Stimulated activated CD4-positive, alpha-beta T cell treated with anti-CD3 and anti-CD28 coated beads, Interleukin-4, amount 100 ng/mL, for 48 hours (primary cell): ENCODE results near the gene EPHA8.

ENCODE experiments used
- DNase-seq, 2 donors: peaks; one replicate each; pipeline ENCODE4 v3.0.0-alpha.2; 2020; ENCODE audit warnings: low read depth in 2 of 2

Gene EPHA8

DNA sequence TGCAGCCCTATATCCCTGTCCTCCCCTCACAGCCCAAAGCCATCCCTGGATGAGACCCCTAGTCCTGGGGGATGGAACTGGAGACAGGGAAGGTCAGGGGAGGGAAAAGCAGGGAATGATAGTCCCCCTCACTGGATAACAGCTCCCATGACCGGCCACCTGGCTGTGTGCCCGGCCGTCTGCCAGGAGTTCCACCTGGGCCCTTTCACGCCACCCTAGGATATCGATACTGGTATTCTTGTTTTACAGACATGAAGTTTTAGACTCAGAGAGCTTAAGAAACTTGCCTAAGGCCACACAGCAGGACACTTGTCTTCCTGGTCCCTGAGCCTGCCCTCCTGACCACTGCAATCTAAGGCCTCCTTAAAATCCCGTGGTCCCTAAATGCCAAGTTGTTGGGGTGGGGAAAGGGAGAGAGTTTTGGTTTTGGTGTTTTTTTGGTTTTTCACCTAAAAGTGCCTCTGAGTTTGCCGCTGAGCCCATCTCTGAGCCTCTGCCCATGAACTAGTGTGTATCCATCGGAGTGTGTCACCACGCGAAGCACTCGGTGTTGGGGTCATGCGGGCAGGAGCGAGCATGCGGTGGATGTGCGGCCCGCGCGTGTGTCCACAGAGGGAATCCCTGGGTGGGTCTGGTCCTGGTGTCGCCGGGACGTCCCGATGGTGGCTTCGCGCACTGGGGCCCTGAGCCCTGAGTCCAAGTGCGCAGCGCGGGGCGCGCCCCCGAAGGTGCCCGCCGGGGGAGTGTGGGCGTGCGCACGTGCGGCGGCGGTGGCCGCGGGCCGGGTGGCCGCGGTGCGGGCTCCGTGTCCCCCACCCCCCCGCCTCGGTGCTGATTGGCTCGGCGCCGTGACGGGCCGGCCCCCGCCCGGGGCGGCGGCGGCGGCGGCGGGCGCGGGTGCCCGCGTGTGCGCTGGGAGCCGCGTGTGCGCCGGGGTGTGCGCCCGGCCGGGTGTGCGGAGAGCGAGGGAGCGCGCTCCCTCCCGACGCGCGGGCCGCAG is at the start of gene EPHA8:
Gene EPHA8 (plus strand): TSS at position 906 of the 1,000 bp plus-strand sequence. CDS start 147 bp downstream, outside the sequence.
- no peak for DNase-seq

DNA sequence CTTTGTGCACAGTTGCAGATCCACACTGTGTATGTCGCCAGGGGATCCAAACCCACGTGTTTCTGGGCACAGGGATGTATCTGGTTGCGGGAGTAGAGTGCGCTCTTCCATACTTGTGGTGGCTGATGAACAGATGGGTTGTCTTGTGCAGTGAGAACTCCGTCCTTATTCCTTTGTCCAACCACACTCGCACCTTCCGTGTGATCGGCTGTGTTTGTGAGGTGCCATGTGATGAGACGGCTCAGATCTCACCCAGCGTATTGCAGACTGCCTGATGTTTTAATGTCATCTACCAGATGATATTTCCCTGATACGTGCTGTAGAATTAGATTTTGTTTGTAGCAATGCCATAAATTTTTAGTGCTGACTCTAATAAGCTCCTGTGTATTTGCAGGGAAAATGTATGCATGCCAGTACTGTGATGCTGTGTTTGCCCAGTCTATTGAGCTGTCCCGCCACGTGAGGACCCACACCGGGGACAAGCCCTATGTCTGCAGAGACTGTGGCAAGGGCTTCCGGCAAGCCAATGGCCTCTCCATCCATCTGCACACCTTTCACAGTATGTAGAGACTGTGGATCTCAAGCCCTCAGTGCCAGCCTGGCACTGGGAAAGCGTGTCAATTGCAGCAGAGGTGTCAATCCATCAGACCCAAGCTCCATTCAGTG is 46.2 kb upstream of the EPHA8 start:
- DNase-seq: no peak

DNA sequence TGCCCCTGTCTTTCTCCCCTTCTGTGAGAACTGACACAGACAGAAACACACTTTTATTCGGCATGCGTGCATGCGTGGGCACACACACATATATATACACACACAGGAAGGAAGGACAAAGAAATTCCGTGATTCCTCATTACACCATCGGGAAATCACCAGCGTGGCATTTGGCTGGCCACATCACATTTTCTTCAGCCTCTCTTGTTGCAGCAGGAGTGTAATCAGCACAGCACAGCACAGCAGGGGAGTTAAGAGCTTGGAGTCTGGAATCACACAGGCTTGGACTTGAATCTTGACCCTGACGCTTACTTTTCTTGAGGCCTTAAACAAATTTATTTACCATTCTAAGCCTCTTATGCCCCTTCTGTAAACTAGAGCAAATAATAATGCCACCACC is 45.3 kb upstream of the EPHA8 start:
- DNase-seq: no peak

DNA sequence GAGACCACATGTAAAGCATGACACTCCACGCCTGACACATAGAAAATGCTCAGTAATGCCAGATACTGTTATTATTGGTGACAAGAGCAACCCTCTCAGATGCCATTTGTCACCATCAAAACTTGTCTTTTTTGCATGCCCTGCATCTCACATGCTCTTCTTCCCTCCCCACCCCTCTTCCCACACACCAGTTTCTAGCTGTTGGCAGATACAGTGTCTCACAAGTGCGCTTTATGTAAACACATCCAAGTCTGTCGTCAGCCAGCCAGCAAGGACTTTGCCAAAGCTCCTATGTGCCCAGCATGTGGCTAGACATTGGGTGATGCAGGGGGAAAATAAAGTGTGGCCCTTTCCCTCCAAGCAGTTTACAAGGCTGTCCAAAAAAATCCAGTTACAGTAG is 44.9 kb upstream of the EPHA8 start:
- DNase-seq: no peak

DNA sequence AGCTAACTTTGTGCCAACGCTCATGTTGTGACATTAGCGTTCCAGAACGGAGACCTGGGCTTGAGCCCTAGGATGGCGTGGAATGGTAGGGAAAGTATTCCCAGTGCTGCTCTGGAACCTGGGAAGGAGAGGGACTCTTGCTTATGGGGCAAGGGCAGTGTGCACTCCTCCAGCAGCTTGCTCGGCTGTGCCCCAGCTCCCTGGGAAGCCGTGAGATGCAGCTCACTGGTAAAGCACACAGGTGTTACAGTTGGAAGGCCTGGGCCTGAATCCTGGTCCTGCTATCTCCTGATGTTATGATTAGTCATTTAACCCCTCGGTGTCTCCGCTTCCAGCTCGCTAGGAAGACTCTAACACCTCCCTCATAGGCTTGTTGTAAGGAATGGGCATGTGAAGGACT is 42.4 kb upstream of the EPHA8 start:
- DNase-seq: no peak

DNA sequence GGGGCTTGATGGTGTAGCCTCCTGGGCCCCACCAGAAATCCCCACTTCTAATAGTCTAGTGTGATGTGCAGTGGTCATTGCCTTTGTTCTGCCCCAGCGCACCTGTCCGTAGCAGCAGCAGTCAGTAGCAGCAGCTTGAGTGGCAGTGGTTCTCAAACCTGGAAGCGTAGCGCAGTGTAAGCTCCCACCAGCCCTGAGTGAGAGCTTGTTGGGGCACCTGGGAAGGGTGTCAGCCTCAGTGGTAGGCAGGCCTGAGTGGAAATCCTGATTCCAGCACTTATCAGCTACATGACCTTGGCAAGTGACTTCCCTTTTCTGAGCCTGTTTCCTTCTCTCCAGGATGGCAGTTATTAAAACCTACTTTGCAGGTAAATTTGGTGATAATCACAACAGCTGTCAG is 41.6 kb upstream of the EPHA8 start:
- DNase-seq: no peak

DNA sequence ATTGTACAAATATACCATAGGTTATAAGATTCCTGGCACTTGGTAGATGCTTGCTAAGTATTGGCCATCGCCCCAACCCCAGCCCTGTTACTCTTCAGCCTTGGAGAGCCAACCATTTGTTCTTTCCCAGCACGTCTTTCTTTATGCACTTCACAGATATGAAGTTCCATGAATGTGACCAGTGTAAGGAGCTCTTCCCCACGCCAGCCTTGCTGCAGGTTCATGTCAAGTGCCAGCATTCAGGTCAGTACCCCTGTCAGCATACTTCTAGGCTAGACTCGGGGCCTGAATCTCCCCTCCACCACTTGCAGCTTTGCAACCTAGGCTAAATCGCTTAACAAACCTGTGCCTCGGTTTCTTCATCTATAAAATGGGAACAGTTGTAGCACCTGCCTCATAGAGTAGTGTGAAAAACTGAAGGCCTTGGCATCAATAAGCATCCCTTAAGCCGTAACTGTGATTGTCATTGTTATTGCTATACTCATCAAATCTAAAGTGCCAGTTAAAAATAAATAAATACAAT is 41.0 kb upstream of the EPHA8 start:
- no peak for DNase-seq

DNA sequence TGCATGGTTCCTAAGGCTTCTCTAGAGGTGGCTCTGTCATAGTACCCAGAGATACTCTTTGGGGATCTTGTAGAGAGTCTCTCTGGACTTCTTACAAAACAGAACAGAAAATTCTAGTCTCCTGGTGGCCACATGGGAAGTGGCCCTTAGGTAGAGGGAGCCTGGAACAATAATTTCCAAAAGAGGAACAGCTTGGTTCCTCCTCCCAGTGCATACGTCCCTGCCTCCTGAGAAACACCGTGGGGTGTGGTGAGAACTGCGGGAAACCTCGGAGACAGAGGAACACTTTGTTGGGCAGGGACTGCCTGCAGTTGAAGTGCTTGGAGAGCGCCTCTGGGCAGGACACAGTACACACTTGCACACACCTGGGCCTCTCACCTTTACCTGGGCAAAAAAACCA is 38.8 kb upstream of the EPHA8 start:
- no peak for DNase-seq

DNA sequence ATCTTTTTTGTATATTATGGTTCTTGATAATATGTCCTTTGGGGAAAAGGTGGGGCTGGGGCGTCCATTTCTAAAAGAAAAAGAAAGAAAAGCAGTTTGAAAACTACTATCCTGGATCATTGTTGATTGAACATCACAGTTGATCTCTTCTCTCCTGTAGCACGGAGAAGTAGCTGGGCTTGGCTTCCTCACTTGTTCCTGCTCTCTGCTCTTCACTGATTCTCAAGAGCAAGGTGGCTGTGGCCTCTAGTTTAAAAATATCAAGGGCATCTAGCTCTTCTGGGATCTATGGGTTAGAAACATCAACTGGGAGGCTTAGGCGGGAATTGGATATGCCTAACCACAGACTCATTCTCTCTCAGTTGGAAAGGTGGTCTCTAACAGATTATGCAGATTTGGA is 38.1 kb upstream of the EPHA8 start:
- DNase-seq: no peak

DNA sequence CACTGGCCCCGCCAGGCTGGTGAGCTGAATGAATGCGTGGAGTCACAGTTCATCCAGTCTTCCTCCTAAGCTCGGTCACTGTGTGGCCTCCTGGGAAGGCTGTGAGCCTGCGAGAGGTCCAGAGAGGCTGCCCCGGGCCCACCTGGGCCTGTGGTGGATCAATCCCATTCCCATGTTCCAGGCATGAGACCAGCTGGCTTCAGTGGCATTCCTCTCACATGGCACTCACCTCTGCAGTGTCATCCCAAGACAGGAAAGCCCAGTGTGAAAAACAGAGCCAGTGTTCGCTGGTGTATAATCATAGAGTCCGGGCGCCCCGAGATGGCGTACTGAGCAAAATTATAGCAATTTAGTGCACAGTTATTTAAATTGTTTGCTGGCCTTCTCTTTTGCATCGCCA is 37.6 kb upstream of the EPHA8 start:
- no peak for DNase-seq

DNA sequence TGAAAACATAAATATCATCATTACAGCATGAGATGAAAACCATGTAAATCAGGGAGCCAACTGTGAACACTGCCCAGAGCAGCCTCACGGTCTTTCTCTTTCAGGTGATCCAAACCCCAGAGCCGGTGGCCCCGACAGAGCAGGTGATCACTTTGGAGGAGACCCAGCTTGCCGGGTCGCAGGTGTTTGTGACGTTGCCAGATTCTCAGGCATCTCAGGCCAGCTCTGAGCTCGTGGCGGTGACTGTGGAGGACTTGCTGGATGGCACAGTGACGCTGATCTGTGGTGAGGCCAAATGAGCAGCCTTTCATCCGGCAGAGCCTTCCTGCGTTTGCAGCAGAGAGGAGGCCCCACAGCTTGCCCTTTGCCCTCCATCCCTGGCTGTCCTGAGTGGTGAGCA is 37.2 kb upstream of the EPHA8 start:
- no peak for DNase-seq

DNA sequence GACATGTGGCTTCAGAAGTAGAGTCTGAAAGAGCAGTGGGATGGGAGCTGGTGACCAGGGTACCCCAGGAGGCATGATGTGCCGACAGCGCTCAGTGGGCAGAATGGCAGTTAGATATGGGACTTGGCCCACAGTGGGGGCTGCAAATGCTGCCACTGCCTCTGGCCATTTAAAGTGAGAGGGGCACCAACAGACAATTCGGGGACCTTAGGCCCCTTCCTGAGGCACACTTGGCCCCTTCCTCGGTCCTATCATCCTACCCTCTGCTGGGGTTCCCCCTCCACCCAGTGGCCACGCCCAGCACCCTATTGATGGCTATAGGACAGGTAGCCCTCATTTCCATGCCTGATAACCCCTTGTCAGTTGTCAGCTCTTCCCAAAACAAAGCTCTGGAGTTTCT is 36.6 kb upstream of the EPHA8 start:
- DNase-seq: no peak

DNA sequence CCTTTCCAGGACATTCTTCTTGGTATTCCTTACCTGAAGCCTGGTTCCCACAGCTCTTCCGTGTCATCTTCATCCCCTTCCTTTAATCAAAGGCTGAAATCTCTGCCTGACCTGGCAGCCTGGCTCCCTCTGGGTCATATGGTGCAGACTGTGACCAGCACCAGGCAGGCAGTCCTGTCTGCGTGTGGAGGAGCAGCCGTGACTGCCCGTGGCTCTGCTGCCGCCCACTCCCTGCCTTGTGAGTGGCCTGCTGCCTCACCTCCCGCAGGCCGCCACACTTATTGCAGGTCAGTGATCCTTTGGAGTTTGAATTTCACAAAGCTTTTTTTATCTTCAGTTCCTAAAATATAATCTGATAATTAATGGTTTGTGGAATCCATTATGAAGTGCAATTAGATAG is 36.2 kb upstream of the EPHA8 start:
- no peak for DNase-seq

DNA sequence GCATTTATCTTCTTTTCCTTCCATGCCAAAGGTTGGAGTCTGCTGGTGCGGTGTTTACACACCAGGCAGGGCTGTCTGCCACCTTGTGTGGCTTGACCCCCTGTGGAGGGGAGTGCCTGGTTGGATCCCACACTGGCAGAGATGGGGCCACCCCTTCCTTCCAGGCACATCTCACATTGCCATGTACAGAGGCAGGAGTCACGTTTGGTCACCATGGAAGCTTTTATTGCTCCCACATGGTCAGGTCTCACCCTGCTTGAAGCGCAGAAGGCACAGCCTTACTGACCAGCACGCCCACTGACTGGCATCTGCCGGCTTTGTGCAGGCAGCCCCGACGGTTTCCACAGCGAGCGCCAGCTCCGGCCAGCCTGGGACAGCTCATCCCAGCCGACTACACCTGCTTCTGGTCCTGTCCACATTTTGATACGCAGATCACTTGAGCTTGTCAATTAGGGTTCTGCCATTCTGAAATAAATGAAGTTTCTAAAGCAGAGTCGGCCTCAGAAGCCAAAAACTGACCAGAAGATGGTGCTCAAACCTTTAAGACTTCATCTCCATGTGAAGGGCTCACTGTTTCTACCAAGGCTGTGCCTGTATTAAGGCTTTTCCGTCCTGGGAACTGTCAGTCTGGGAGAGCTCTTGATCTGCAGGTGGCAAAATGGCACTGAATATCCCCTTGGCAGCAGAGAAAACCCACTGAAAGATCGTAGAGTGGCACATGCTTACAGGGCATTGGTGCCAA is 35.6 kb upstream of the EPHA8 start:
- no peak for DNase-seq

DNA sequence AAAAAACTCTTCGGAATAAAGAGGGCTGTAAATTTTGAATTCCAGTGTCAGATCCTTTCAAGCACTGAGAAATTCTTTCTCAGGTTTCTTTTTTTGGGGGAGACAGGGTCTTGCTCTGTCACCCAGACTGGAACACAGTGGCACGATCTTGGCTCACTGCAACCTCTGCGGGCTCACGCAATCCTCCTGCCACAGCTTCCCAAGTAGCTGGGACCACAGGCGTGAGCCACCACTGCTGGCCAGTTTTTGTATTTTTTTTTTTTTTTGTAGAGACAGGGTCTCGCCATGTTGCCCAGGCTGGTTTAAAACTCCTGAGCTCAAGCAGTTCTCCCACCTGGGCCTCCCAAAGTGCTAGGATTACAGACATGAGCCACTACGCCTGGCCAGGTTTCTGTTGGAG is 34.8 kb upstream of the EPHA8 start:
- DNase-seq: no peak

DNA sequence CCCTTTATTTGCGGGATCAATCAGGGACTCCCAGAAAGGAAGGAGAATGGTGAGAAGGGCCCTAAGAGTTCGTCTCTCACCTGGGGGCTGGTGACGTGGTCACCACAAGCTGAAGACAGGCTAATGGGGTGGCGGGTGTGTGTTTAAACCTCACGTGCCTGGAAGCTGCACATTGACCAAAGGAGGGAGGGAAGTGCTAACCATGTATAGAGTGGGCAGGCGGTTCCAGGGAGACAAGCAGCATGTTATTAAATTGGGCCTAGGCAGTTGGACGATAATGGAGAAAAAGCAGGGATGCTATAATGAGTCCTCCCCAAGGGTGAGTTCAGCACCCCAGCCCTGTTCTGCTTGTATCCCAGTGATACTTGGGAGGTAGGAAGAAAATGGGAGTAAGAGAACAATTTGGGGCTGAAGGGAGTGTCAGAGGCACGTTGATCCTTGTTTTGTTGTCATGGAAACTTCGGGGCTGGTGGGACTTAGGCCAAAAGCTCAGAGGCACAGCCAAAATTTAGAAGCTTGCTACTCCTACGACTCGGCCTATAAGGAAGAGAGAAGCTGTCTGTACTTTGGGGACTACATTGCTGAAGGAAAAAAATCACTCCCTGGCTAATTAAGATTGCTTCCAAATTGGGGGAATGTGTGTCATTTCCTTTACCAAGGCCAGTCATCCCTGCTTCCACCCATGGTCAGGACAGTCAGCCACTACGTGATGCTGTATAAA is 33.2 kb upstream of the EPHA8 start:
- no peak for DNase-seq

DNA sequence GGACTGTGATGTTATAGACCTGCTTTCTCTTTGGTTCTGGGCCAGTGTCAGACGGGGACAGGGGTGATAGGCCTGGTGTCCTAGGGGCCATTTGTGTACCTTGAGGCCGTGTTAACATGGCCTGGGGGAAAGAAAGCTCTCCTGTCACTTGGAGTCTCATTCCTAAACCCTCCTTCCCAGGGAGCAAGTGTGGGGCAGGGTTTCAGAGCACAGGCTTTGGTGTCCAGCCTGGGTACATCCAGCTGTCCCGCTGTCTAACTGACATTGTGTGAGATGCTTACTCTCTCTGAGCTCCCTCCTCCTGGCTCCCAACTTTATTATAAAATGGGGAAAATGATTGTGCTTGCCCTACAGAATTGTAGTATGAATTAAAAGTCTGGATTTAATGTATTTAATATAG is 32.6 kb upstream of the EPHA8 start:
- DNase-seq: no peak

DNA sequence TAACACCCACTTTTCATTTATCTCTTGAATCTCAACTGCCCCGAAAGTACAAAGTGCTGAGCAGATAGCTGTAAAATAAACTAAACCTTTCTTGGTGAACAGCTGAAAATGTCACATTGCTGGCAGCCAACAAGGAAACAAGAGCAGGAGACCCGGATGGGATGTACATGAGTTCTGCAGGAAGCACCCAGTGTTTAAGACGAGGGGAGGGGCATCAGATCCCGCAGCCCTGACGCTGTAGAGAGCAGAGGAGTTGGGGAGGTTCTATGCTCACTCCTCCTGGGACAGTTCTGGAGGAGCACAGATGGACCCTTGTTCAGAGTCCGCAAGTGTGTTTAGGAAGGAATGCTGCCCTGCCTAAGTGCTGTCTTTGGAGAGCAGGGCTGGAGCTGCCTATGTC is 32.0 kb upstream of the EPHA8 start:
- DNase-seq: no peak

DNA sequence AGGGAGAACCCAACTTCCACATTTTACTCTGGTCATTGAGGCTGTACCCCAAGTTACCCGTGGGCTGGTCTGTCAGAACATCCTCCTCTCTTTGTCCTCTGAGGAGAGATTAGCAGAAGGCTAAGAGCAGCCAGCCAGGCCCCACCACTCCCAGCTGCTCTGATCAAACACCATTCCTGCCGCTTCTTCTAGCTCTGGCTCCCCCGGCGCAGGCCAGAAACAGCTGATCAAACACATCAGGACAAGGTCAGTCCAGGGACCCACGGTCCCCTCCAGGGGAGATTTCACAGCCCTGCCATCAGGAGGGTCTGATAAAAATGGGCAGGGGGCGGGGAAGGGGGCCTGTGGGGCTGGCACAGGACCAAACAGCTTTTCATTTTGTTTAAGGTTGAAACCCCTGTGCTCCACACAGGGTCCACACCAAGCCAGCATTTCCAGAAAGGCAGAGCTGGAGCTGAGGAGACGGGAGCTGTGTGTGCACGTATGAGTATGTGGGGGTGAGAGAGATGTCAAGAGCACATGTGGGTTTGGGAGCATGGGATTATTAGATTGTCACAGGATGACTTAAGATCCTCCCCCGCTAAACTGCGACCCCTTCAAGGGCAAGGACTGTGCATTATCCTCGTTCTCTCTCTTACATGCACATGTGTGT is 29.9 kb upstream of the EPHA8 start:
- DNase-seq: no peak

DNA sequence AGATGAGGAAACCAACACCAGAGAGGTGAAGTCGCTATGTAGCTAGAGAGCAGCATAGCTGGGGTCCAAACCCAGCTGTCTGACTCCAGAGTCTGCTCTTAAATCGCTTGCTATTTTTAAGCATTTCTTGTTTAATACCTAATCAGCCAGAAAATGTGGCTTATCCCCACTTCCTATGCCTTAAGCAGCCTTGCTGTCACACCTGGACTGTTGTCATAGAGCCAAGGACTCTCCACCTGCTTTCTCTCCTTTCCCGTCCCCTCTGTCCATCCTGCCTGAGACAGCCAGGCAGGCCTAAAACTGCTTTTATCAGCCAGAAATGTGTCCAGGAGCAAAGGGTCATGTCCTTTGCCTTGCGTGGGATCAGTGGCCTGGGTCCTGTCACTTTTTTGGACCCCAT is 28.3 kb upstream of the EPHA8 start:
- DNase-seq: no peak

DNA sequence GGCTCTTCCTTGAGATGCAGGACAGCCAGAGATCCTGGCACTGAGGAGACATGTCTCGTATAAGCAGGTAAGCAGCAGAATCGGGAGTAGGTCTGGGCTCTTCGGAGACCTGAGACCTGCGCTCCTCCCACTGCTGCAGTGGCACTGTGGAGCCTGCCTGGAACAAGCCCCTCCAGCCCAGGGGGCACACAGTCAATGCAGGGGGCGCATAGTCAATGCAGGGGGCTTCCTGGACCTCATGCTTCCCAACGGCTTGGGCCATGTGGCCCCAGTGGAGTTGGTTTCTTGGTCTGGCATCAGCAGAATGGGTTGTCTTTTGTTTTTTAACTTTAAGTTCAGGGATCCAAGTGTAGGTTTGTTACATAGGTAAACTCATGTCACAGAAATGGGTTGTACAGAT is 27.9 kb upstream of the EPHA8 start:
- DNase-seq: no peak
